Astrocyte of the spinal cord (primary cell): ENCODE measurements around the gene BMAL2.
A peak's percentile ranks its signal among the peaks of the same experiment; 100 is the strongest.

Experiments used
- DNase-seq: peaks from one replicate; pipeline ENCODE4 v3.0.0; 2011; ENCODE audit warnings: low read depth, low spot score
- H3K4me3 ChIP-seq: 2 replicates; pipeline ENCODE4 v1.5.1; 2011; ENCODE audit warnings: low read depth, mild to moderate bottlenecking, low read length, moderate library complexity
- CTCF ChIP-seq: IDR thresholded peaks from 2 replicates; pipeline ENCODE4 v1.5.1; 2012; ENCODE audit warnings: low read depth, mild to moderate bottlenecking, low read length, inconsistent platforms
- in situ Hi-C: cut with HindIII; loops from 2 replicates; pipeline ENCODE4 v1.10.0; 2017; ENCODE audit warnings: low sequenced_read_pairs

Gene BMAL2

GRCh38 chr12:27291862-27292261 lies 40.8 kb upstream of the BMAL2 start:
- DNase-seq: no peak
- H3K4me3 ChIP-seq: no peak overlapping the region
- TF ChIP-seq CTCF: no peak
- in situ Hi-C loops: no loop called here

GRCh38 chr12:27292718-27293117 lies 39.9 kb upstream of the BMAL2 start:
- no peak overlapping the region for H3K4me3 ChIP-seq
- in situ Hi-C loops: no loop called here
- no peak for TF ChIP-seq CTCF
- DNase-seq: no peak

GRCh38 chr12:27293463-27293862 lies 39.2 kb upstream of the BMAL2 start:
- no peak for TF ChIP-seq CTCF
- peak; percentile 75 for DNase-seq
- in situ Hi-C loops: no loop called here
- no peak overlapping the region for H3K4me3 ChIP-seq

- no peak for TF ChIP-seq CTCF
- no peak for DNase-seq
- no peak overlapping the region for H3K4me3 ChIP-seq
- in situ Hi-C loops: no loop called here
Observed at GRCh38 chr12:27296674-27297073, 36.0 kb upstream of the BMAL2 start.

- H3K4me3 ChIP-seq: no peak overlapping the region
- no peak for TF ChIP-seq CTCF
- no peak for DNase-seq
- in situ Hi-C loops: no loop called here
Observed at GRCh38 chr12:27297566-27297965, 35.1 kb upstream of the BMAL2 start.

- H3K4me3 ChIP-seq: no peak overlapping the region
- no peak for TF ChIP-seq CTCF
- DNase-seq: no peak
- in situ Hi-C loops: no loop called here
Observed at GRCh38 chr12:27299102-27299501, 33.5 kb upstream of the BMAL2 start.

- TF ChIP-seq CTCF: no peak
- in situ Hi-C loops: no loop called here
- H3K4me3 ChIP-seq: no peak overlapping the region
- DNase-seq: no peak
Observed at GRCh38 chr12:27300226-27300625, 32.4 kb upstream of the BMAL2 start.
